Activated naive CD4-positive, alpha-beta T cell treated with anti-CD3 and anti-CD28 coated beads, Interleukin-2, amount 10 ng/mL, durations not matched to agents 7 days and 5 days (primary cell): ENCODE results near the gene HMCN2.

ENCODE experiments used
- CTCF ChIA-PET: fragments of 350-600 bp; sonication (Branson Sonifier 250); formaldehyde crosslinking; loops from one replicate; lab custom pipeline; 2021; ENCODE audit warnings: antibody characterized with exemption; lab: Charles Lee
- DNase-seq: peaks from one replicate; pipeline ENCODE4 v3.0.0-alpha.2; 2020
- H3K27ac Mint-ChIP-seq: one replicate; pipeline ENCODE4 v1.8.0; 2021; ENCODE audit warnings: mild to moderate bottlenecking, moderate library complexity, mixed read lengths
- H3K27me3 Mint-ChIP-seq: one replicate; pipeline ENCODE4 v1.8.0; 2021; ENCODE audit warnings: mild to moderate bottlenecking, mixed read lengths
- H3K36me3 Mint-ChIP-seq: one replicate; pipeline ENCODE4 v1.8.0; 2021; ENCODE audit warnings: mixed read lengths
- H3K4me1 Mint-ChIP-seq: one replicate; pipeline ENCODE4 v1.8.0; 2021; ENCODE audit warnings: mixed read lengths
- H3K4me3 Mint-ChIP-seq: one replicate; pipeline ENCODE4 v1.8.0; 2021; ENCODE audit warnings: mild to moderate bottlenecking, moderate library complexity, mixed read lengths
- H3K9me3 Mint-ChIP-seq: one replicate; pipeline ENCODE4 v1.8.0; 2021; ENCODE audit warnings: mixed read lengths

HMCN2 gene

DNA sequence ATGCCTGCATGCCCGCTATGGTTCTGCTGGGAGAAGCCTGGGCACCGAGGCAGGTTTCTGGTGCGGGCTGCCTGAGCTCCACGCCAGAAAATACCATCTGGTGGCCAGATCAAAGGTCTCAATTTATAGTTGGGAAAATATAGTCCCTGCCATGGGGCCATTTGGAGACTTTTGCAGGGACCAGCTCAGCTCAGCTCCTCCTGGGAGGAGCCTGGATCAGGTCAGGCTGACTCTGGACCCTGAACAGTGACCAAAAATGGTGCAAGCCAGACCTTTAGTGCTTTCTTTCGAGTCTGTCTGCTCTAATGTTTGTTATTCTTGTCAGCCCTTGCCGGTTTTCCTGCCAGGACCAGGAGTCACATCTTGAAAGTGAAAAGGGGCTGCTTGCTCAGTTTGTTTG lies 31.8 kb downstream of the HMCN2 start:
- CTCF ChIA-PET, result no interaction called here

DNA sequence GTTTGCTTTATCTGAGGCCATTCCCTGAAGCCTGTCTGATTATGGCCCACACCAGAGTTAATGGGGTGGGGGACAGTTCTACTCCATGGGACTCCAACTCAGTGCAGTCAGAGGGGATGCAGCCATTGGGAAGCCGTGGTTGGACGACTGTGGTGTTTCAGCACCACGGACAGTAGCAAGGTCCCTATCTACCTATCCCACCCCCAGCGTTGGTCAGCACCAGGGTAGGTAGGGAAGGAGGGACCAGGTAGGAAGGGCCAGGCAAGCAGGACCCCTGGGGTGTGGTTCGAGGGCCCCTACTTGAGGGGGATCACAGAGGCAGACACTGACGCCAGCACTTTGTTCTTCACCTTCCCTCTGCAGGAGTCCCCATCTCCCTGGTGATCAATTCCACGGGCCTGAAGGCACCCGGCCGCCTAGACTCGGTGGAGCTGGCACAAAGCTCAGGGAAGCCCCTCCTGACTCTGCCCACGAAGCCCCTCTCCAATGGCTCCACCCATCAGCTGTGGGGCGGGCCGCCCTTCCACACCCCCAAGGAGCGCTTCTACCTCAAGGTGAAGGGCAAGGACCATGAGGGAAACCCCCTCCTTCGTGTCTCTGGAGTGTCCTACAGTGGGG lies 33.2 kb downstream of the HMCN2 start:
- peak; percentile 35 for DNase-seq
- Mint-ChIP-seq H3K9me3 (no peaks in the 10 kb centered on the region), H3K4me1 (no peaks in the 10 kb centered on the region), H3K27me3 (peaks cover 6% of the 10 kb centered on the region), H3K36me3 (no peaks in the 10 kb centered on the region), H3K4me3 (no peak overlapping the region), H3K27ac (no peak overlapping the region)
- CTCF ChIA-PET, result no interaction called here

More for the DNA sequence above, 31.8 kb downstream of the HMCN2 start:
- DNase-seq, result no peak
- Mint-ChIP-seq H3K27ac (no peak overlapping the region), H3K27me3 (no peaks in the 10 kb centered on the region), H3K36me3 (no peaks in the 10 kb centered on the region), H3K4me3 (no peak overlapping the region), H3K4me1 (no peaks in the 10 kb centered on the region), H3K9me3 (no peaks in the 10 kb centered on the region)

DNA sequence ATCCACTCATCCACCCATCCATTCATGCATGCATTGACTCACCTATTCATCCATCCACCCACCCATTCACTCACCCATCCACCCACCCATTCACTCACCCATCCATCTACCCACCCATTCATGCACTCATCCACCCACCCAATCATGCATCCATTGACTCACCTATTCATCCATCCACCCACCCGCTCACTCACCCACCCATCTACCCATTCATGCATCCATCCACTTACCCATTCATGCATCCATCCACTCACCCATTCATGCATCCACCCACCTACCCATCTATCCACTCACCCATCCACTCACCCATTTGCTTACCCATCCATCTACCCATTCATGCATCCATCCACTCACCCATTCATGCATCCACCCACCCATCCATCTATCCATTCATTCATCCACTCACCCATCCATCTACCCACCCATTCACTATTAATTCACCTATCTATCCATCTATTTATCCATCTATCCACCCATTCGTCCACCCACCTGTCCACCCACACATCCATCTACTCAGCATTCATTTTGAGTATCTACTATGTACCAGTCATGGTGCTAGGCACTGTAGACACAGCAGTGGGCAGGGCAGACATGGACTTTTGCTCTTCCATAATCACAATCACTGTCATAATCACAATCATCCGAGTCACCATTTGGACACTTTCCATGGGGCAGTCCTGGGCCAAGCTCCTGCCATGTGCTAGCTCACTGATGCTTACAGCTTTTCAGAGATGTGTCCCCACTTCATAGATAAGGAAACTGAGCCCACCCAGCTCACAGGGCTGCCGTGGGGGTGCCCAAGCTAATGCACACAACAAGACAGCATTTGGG lies 34.4 kb downstream of the HMCN2 start:
- no peak for DNase-seq
- CTCF ChIA-PET, result no interaction called here
- no peaks in the 10 kb centered on the region for H3K9me3 Mint-ChIP-seq
- H3K4me3 Mint-ChIP-seq, result no peak overlapping the region
- no peak overlapping the region for H3K27ac Mint-ChIP-seq
- H3K4me1 Mint-ChIP-seq, result no peaks in the 10 kb centered on the region
- H3K36me3 Mint-ChIP-seq, result no peaks in the 10 kb centered on the region
- peaks cover 11% of the 10 kb centered on the region for H3K27me3 Mint-ChIP-seq

DNA sequence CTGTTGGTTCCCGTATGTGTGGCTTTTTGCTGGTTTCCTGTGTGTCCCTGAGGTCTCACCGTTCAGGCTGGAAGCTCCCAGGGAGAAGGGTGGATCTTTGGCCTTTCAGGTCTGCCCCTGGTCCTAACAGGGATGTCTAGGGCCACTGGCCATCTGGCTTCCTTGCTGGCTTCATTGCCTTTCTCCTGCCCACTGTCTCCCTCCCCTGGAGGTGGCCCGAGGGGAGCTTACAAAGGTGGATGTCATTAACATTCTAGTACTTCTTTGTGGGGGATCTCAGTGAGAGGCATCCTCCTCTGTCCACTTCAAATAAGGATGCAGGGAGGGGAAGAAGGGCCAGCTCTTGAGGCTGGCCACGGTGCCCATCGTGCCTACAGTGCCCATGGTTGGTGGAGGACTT lies 35.2 kb downstream of the HMCN2 start:
- Mint-ChIP-seq H3K4me3 (no peak overlapping the region), H3K27me3 (peaks cover 15% of the 10 kb centered on the region), H3K36me3 (no peaks in the 10 kb centered on the region), H3K27ac (no peak overlapping the region), H3K4me1 (no peaks in the 10 kb centered on the region), H3K9me3 (no peaks in the 10 kb centered on the region)
- CTCF ChIA-PET, result no interaction called here
- no peak for DNase-seq

DNA sequence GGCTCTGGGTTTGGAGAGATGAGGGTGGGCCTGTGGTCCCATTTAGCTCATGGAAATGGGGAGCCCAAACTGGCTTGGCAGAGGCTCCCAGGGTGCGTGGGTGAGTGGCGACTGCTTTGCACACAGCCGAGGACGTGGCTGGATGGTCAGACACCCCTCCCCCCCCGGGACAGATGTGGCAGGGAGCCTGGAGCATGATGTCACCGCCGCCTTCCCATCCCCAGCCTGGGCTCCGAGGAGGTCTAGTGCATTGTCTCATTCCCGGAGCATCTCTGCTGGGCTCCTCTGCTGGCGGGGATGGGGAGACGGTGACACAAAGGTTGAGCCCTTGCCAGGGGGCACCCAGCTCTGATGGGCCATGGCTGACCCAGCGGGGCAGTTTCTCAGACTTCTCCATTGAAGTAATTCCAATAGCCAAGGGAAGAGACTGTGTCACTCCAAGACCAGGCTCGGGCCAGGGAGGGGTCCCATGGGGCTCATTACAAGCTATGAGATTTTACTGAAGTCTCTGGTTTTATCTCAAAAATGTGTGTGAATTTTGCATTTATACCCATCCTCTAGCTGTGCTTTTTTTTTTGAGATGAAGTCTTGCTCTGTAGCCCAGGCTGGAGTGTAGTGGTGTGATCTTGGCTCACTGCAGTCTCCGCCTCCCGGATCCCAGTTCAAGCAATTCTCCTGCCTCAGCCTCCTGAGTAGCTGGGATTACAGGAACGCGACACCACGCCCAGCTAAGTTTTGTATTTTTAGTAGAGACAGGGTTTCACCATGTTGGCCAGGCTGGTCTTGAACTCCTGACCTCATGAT lies 36.1 kb downstream of the HMCN2 start:
- DNase-seq, result no peak
- Mint-ChIP-seq H3K27ac (no peak overlapping the region), H3K27me3 (peaks cover 15% of the 10 kb centered on the region), H3K4me3 (no peak overlapping the region), H3K4me1 (no peaks in the 10 kb centered on the region), H3K9me3 (no peaks in the 10 kb centered on the region), H3K36me3 (no peaks in the 10 kb centered on the region)
- CTCF ChIA-PET, result no interaction called here

DNA sequence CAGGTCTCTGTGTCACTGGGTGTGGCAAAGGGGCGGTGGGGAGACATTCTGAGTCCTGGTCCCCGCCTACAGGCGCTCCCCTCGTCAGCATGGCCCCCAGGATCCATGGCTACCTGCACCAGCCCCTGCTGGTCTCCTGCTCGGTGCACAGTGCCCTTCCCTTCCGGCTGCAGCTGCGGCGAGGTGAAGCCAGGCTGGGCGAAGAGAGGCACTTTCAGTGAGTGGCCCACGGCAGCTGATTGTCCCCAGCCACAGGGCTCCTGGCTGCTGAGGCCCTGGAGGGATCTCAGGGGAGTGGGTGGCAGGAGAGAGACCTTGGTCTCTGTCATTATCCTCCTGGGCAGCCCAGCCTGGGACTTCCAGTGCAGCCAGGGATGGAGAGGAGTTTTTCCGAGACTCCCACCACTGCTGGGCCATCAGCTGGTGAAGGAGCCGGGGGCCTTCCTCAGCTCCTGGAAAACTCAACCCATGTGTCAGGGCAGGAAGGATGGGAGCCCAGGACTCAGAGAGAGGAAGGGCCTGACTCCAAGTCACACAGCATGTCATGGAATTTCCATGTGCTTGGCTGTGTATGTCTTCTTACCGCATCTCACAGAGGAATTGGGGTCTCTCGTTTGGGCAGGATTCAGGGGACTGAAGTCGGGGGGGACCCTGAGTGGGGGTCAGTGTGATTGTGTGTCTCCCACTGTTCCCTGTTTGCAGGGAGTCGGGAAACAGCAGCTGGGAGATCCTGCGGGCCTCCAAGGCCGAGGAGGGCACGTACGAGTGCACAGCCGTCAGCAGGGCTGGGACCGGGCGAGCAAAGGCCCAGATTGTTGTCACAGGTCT lies 37.4 kb downstream of the HMCN2 start:
- H3K27me3 Mint-ChIP-seq, result peaks cover 15% of the 10 kb centered on the region

DNA sequence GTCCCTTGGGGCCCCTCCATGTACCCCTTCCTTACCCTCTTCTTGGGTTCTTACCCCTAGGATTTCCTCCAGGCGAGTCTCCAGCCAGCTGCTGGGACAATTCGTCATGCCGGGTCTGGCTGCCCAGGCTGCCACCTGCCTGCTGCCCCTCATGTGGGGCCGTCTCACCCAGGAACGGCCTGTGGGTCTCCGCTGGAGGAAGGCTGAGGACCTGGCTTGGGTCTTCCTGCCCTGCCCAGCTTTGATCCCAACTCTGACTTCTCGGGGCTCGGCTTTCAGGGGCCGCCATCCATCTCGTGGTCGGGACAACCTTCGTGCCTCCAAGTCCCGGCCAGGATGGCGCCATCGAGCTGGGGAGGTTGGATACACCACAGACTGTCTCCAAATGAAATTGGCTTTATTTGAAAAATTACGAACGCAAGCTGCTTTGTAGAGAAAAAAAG lies 38.1 kb downstream of the HMCN2 start:
- Mint-ChIP-seq H3K4me1 (no peaks in the 10 kb centered on the region), H3K27me3 (peaks cover 15% of the 10 kb centered on the region), H3K27ac (no peak overlapping the region), H3K9me3 (no peaks in the 10 kb centered on the region), H3K36me3 (no peaks in the 10 kb centered on the region), H3K4me3 (no peak overlapping the region)
- CTCF ChIA-PET, result no interaction called here
- no peak for DNase-seq

More for the DNA sequence above, 37.4 kb downstream of the HMCN2 start:
- no peaks in the 10 kb centered on the region for H3K36me3 Mint-ChIP-seq
- H3K4me1 Mint-ChIP-seq, result no peaks in the 10 kb centered on the region
- no peaks in the 10 kb centered on the region for H3K9me3 Mint-ChIP-seq
- no peak overlapping the region for H3K4me3 Mint-ChIP-seq
- no peak for DNase-seq
- no peak overlapping the region for H3K27ac Mint-ChIP-seq
- CTCF ChIA-PET, result no interaction called here

DNA sequence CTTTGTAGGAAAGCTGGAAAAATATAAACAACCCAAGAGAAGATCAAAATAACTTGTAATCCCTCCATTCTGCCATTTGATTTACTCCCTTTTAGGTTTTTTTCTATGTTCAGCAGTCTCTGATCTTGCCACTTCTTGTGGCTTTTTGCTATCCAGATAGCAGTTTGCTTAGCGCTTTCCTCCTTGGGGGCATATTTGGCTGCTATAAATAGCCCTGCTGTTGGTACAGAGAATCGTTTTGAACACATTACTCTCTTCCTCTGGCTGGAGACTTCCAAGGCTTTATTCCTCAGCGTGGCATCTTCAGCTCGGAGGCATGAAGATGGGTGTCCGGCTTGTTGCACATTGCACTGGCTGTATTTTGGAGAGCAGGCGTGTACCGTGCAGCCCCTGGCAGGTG lies 38.6 kb downstream of the HMCN2 start:
- Mint-ChIP-seq H3K4me1 (no peaks in the 10 kb centered on the region), H3K36me3 (no peaks in the 10 kb centered on the region), H3K27me3 (peaks cover 15% of the 10 kb centered on the region), H3K4me3 (no peak overlapping the region), H3K27ac (no peak overlapping the region), H3K9me3 (no peaks in the 10 kb centered on the region)
- DNase-seq, result no peak
- CTCF ChIA-PET, result no interaction called here

DNA sequence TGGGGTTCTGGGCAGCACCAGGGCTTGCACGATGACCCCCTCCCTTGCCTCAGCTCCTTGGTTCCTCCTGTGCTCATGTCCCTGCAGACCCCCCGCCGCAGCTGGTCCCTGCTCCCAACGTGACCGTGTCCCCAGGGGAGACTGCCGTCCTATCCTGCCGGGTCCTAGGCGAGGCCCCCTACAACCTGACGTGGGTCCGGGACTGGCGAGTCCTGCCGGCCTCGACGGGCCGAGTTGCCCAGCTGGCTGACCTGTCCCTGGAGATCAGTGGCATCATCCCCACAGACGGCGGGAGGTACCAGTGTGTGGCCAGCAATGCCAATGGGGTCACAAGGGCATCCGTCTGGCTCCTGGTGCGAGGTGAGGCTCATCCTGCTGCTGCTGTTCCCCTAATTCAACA lies 39.1 kb downstream of the HMCN2 start:
- no peaks in the 10 kb centered on the region for H3K36me3 Mint-ChIP-seq
- no peak overlapping the region for H3K27ac Mint-ChIP-seq
- CTCF ChIA-PET, result no interaction called here
- no peak for DNase-seq
- H3K9me3 Mint-ChIP-seq, result no peaks in the 10 kb centered on the region
- H3K4me1 Mint-ChIP-seq, result no peaks in the 10 kb centered on the region
- no peak overlapping the region for H3K4me3 Mint-ChIP-seq
- peaks cover 15% of the 10 kb centered on the region for H3K27me3 Mint-ChIP-seq

DNA sequence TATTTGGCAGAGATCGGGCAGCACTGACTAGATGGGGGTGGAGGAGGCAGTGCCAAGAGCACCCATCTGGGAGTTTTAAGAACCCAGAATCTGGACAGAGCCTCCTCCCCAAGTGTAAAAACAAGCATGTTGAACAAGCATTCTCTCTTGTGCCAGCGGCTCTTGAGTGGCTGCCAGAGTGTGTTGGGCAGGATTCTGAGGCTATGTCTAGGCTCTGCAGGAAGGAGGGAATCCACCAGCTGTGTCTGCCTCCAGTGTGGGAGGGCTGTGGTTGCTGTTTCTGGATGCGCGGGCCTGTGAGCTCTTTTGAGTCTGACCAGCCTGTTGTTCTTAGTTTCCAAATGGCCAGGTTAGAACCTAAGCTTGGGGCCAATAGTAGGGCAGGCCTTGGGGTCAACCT lies 39.8 kb downstream of the HMCN2 start:
- H3K27ac Mint-ChIP-seq, result no peak overlapping the region
- DNase-seq, result no peak
- CTCF ChIA-PET, result no interaction called here
- H3K27me3 Mint-ChIP-seq, result peaks cover 15% of the 10 kb centered on the region
- no peaks in the 10 kb centered on the region for H3K9me3 Mint-ChIP-seq
- no peaks in the 10 kb centered on the region for H3K4me1 Mint-ChIP-seq
- no peak overlapping the region for H3K4me3 Mint-ChIP-seq
- H3K36me3 Mint-ChIP-seq, result no peaks in the 10 kb centered on the region

DNA sequence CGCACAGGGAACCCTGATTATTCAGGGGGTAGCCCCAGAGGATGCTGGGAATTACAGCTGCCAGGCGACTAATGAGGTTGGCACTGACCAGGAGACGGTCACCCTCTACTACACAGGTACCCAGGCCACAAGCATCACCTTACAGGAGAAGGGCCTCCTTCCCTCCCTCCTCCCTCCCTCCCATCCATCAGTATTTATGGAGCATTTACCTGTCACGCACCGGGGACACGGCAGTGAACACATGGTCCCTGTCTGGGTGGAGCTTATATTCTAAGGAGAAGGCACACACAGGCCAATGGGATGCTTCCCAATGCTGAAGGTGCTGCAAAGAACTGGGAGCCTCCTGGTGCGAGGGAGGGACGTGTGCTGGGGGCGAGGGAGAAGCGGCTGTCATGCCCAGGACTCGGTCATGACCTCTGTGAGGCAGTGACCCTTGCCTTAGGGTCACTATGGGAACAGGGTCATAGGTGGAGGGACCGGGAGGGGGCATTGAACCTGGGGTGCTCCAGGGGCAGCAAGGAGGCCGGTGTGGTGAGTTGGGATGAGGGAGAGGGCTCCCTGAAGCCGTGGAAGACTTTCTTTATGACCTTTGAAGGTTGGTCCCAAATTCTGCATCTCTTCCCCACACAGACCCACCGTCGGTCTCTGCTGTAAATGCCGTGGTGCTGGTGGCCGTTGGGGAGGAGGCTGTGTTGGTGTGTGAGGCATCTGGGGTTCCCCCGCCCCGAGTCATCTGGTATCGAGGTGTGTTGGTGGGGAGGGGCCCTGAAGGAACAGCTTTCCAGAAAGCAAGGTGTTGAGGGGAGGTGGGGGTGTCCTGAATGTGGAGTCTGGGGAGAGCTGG lies 41.5 kb downstream of the HMCN2 start:
- Mint-ChIP-seq H3K4me3 (no peak overlapping the region), H3K36me3 (no peaks in the 10 kb centered on the region), H3K27ac (no peak overlapping the region), H3K4me1 (no peaks in the 10 kb centered on the region), H3K27me3 (peaks cover 18% of the 10 kb centered on the region), H3K9me3 (no peaks in the 10 kb centered on the region)
- no peak for DNase-seq
- CTCF ChIA-PET, result no interaction called here

DNA sequence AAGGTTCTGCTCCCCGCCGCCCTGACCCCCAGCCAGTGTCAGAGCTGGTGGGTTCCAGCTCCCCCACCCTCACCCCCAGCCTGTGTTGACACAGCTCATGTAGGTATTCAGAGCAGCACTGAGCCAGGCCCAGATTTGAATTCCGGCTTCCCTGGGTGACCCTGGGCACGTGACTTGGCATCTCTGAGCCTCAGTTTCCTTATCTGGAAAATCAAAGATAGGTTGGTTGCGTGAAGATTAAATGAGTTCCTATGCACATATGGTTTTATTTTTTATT lies 42.0 kb downstream of the HMCN2 start:
- Mint-ChIP-seq H3K36me3 (no peaks in the 10 kb centered on the region), H3K4me3 (no peak overlapping the region), H3K27me3 (peaks cover 18% of the 10 kb centered on the region), H3K27ac (no peak overlapping the region), H3K4me1 (no peaks in the 10 kb centered on the region), H3K9me3 (no peaks in the 10 kb centered on the region)
- DNase-seq, result no peak
- CTCF ChIA-PET, result no interaction called here

DNA sequence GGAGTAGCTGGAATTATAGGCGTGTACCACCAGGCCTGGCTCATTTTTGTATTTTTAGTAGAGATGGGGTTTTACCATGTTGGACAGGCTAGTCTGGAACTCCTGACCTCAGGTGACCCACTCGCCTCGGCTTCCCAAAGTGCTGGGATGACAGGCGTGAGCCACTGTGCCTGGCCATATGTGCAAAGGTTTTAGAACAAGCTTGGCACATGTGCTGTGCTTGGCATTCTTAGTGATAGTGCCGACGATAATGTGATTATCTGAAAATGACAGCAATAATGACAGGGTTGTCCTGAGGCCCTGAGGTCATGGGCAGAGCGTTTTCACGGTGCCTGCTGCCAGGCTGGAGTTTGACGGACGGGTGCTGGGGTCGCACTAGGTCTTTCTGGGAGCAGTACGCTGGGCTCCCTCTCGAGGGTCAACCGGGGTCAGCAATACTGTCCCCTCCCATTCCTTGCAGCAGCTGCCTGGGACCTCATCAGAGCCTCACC lies 42.6 kb downstream of the HMCN2 start:
- no peaks in the 10 kb centered on the region for H3K9me3 Mint-ChIP-seq
- DNase-seq, result no peak
- no peaks in the 10 kb centered on the region for H3K4me1 Mint-ChIP-seq
- H3K36me3 Mint-ChIP-seq, result no peaks in the 10 kb centered on the region
- no peak overlapping the region for H3K4me3 Mint-ChIP-seq
- H3K27me3 Mint-ChIP-seq, result peaks cover 15% of the 10 kb centered on the region
- no peak overlapping the region for H3K27ac Mint-ChIP-seq
- CTCF ChIA-PET, result no interaction called here
